Subcutaneous abdominal adipose tissue (tissue), 5 donors: ENCODE results near the gene MIOX.

Experiments used
- H3K27ac ChIP-seq: one replicate; pipeline ENCODE4 v1.7.0; 2013; ENCODE audit warnings: low read depth, mild to moderate bottlenecking, inconsistent platforms, low read length, moderate library complexity
- H3K27me3 ChIP-seq, 5 donors: one replicate each; pipeline ENCODE4 v1.7.0; 2013; ENCODE audit warnings: low read length in 5 of 5, inconsistent platforms in 1 of 5; ENCODE audit not compliant: control insufficient read depth in 5 of 5, insufficient read depth in 4 of 5
- H3K36me3 ChIP-seq, 5 donors: one replicate each; pipeline ENCODE4 v1.7.0; 2013; ENCODE audit warnings: low read length in 5 of 5; ENCODE audit not compliant: control insufficient read depth in 5 of 5, insufficient read depth in 5 of 5
- H3K4me1 ChIP-seq, 5 donors: one replicate each; pipeline ENCODE4 v1.7.0; 2013; ENCODE audit warnings: low read length in 5 of 5, mild to moderate bottlenecking in 3 of 5, moderate library complexity in 1 of 5; ENCODE audit not compliant: control insufficient read depth in 5 of 5, insufficient read depth in 5 of 5
- H3K4me3 ChIP-seq, 5 donors: one replicate each; pipeline ENCODE4 v1.7.0; 2013; ENCODE audit warnings: low read length in 5 of 5, low read depth in 1 of 5
- H3K9ac ChIP-seq, 5 donors: one replicate each; pipeline ENCODE4 v1.7.0; 2013; ENCODE audit warnings: low read length in 5 of 5, mild to moderate bottlenecking in 4 of 5, moderate library complexity in 3 of 5
- H3K9me3 ChIP-seq, 5 donors: one replicate each; pipeline ENCODE4 v1.7.0; 2013; ENCODE audit warnings: low read length in 5 of 5; ENCODE audit not compliant: control insufficient read depth in 5 of 5
- donor health status: healthy.
- donor health status: healthy.
- donor health status: healthy.
- donor health status: healthy.
- donor health status: healthy.

Gene MIOX

DNA sequence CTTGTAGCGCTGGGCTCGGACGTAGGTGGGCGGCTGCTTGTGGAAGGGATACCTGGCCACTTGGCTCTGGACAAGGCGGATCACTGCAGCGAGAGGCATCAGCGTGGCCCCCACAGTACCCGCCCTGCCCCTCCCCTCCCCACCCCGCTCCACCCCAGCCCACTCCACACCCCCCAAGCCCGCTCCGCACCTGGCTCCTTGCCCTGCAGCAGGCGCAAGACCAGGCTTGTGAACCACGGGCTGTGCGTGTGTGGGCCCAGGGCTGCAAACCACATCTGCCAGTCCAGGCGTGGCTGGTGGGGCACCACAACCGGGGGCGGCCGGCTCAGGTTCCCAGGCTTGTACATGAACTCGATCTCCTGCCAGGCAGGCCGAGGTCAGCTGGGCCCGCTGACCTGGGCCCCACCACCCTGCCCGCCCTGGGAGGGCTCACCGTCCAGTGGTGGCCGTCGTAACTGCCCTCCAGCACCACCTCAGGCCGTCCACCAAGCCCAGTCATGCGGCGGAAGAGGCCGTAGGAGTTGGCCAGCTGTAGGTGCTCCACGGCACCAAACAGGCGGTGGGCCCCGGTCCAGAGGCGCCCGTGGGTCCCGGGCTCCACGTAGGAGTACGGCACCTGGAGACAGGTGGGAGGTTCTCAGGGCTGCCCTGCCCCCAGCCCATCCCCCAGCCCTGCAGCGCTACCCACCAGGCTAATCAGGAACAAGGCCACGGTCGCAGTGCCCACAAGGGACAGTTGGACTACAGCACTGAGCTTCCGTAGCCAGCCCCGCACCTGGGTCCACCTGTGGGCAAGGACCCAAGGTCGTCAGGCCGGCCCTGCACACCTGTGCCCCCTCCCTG lies 17.9 kb downstream of the MIOX start:
- Histone ChIP-seq H3K9me3 (no peaks in the 10 kb centered on the region), H3K9ac (no peak overlapping the region), H3K27ac (no peak overlapping the region), H3K4me1 (peaks cover 0 to 29% (median 28%) of the 10 kb centered on the region in 5 donors), H3K36me3 (peaks cover 0 to 35% (median 34%) of the 10 kb centered on the region in 5 donors), H3K27me3 (no peaks in the 10 kb centered on the region), H3K4me3 (no peak overlapping the region)

DNA sequence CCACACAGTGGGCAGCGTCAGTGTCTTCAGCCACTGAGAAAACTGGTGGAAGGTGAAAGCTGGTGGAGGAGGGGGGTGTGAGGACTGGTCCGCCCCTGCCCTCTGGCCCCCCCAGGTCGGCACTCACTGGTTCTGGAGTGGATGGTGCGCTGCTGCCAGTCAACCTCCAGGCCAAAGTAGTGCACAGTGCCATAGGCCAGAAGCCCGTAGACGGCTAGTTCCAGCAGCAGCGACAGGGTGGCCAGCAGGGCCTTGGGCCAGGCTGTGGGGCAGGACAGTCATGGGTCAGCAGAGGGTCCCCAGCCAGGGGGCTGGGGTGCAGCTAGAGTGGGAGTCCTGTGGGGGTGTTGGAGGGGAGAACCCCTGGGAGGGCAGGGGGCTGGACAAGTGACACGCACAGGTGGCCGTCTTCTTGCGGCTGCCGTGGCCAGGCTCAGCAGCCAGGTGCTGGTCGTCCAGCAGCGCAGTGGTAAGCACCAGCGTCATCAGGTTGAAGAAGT lies 18.7 kb downstream of the MIOX start:
- Histone ChIP-seq H3K27ac (no peak overlapping the region), H3K36me3 (peaks cover 0 to 35% (median 34%) of the 10 kb centered on the region in 5 donors), H3K9me3 (no peaks in the 10 kb centered on the region), H3K4me3 (no peak overlapping the region), H3K27me3 (no peaks in the 10 kb centered on the region), H3K9ac (no peak overlapping the region), H3K4me1 (peaks cover 0 to 29% (median 28%) of the 10 kb centered on the region in 5 donors)

GRCh38 chr22:50505776-50506610 lies 19.3 kb downstream of the MIOX start:
- H3K9me3 ChIP-seq = no peaks in the 10 kb centered on the region
- peak overlapping the region in 2 of 5 donors; percentile 96 to 99 for H3K9ac ChIP-seq
- peaks cover 0 to 36% (median 35%) of the 10 kb centered on the region in 5 donors for H3K36me3 ChIP-seq
- H3K4me1 ChIP-seq = peaks cover 0 to 29% (median 28%) of the 10 kb centered on the region in 5 donors
- H3K27ac ChIP-seq = no peak overlapping the region
- H3K27me3 ChIP-seq = no peaks in the 10 kb centered on the region
- H3K4me3 ChIP-seq = peak overlapping the region in 3 of 5 donors; percentile 94 to 98 (median 97)

DNA sequence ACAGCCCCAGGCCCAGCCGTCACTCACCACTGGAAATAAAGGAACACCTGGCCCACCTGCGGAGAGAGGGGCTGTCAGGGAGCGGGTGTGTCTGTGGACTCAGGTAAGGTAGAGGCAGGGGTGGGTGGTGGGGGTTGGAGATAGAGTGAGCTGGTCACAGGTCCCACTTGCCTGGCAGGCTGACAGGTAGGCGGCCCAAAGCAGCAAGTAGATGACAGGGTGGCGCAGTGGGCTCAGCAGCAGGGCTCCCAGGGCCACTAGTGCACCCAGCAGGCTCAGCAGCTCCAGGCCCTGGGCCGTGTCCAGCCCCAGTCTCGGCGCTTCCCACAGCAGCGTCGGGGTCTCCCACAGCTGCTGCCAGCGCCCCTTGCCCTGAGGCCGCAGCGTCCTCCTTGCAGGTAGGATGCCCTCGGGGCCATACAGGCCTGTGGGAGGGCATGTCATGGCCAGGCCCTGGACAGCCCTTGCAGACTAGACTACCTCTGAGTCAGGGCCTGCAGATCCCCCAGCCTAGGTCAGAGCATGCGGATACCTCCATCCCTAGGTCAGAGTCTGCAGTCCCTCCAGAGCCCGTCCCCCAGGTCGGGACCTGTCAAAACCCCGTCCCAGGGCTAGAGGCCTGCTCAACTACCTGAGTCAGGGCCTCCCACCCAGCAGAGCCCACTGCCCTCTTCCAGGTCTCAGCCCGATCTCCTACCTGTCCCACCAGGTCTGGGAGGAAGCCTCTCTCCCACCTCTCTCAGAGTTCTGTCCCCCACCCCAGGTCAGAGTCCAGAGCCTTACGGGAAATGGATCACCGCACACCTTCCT lies 20.2 kb downstream of the MIOX start:
- Histone ChIP-seq H3K4me1 (peaks cover 0 to 29% (median 28%) of the 10 kb centered on the region in 5 donors), H3K9ac (peak overlapping the region; percentile 77 to 99 (median 89)), H3K27ac (peak overlapping the region; percentile 76), H3K9me3 (no peaks in the 10 kb centered on the region), H3K36me3 (peaks cover 0 to 36% (median 35%) of the 10 kb centered on the region in 5 donors), H3K4me3 (peak overlapping the region; percentile 87 to 98 (median 94)), H3K27me3 (no peaks in the 10 kb centered on the region)

- peak within 1 kb of the TSS; percentile 77 to 99 (median 89) for H3K9ac ChIP-seq
- H3K27me3 ChIP-seq = no peaks in the 10 kb centered on the region
- H3K4me1 ChIP-seq = peaks cover 0 to 29% (median 28%) of the 10 kb centered on the region in 5 donors
- H3K9me3 ChIP-seq = no peaks in the 10 kb centered on the region
- peak within 1 kb of the TSS; percentile 88 for H3K27ac ChIP-seq
- H3K4me3 ChIP-seq = peak within 1 kb of the TSS; percentile 87 to 98 (median 94)
- peaks cover 0 to 37% (median 30%) of the 10 kb centered on the region in 5 donors for H3K36me3 ChIP-seq
Measured at GRCh38 chr22:50507421-50507990, 20.8 kb downstream of the MIOX start, which contains the start of gene LMF2. Gene LMF2 (minus strand): TSS chr22:50507702. CDS start chr22:50507675, 27 bp downstream.

DNA sequence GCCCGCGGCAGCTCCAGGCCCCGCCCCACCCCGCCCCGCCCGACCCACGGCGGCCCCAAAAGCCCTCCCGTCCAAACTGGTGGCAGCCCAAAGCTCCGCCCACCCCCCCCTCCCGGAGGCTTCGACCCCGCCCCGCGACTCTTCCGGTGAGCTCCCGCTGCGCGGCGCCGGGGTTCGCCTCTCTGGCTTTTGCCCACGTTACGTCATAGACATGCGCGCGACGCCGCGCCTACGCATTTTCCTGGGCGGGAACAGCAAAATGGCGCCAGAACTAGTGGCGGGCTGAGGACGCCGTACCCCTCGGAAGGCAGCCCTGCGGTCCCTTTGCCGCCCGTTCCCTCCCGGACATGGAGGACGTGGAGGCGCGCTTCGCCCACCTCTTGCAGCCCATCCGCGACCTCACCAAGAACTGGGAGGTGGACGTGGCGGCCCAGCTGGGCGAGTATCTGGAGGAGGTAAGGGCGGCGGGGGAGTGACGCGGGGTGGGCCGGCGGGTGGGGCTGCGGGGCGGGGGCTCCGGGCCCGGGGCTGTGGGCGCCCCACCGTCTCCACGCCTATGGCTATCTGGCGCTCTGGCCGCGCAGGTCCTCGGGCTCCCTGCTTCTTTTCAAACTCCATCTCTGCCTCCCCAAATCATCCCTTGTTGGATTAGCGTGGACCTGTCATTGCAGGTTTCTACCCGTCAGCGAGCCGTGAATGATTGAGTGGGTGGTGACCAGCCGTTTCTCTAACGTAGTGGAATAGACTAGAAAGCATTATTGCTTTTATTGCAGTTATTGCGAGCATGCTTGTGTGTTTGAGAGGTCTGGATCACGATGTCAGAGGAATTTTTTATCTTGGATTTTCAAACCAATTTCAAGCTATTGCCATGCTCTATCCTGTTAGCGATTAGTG lies 21.6 kb downstream of the MIOX start, which contains the start of gene NCAPH2:
Gene NCAPH2, plus strand, starts transcription at position 234 of the 894 bp plus-strand sequence. Its CDS starts 114 bp downstream, at position 348.
- Histone ChIP-seq H3K36me3 (peaks cover 0 to 30% (median 23%) of the 10 kb centered on the region in 5 donors), H3K27ac (peak within 1 kb of the TSS; percentile 88), H3K4me3 (peak within 1 kb of the TSS; percentile 87 to 98 (median 94)), H3K9ac (peak within 1 kb of the TSS; percentile 77 to 99 (median 89)), H3K27me3 (no peaks in the 10 kb centered on the region), H3K4me1 (peaks cover 0 to 29% (median 28%) of the 10 kb centered on the region in 5 donors), H3K9me3 (no peaks in the 10 kb centered on the region)

DNA sequence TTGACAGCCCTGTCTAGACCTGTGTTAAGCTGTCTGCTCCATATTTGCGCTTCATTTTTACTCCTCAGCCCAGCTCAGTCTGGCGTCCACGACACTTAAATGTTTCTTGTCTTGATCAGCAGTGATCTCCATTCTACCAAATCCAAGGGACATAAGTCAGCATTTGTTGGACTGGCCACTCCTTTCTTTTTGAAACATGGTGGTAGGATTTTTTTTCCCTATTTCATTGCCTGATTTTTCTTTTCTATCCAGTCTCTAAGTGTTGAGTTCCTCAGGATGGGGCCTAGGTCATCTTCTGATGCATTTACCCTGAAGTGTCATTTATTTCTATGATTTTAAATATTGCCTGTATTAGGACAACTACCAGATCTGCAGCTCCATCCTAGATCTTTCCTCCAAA lies 22.2 kb downstream of the MIOX start:
- Histone ChIP-seq H3K27ac (peak overlapping the region; percentile 88), H3K4me1 (peaks cover 0 to 29% (median 28%) of the 10 kb centered on the region in 5 donors), H3K9ac (peak overlapping the region; percentile 59 to 75 (median 65)), H3K36me3 (peaks cover 0 to 25% (median 18%) of the 10 kb centered on the region in 5 donors), H3K27me3 (no peaks in the 10 kb centered on the region), H3K9me3 (no peaks in the 10 kb centered on the region), H3K4me3 (peak overlapping the region; percentile 68 to 91 (median 83))

- H3K9ac ChIP-seq = no peak overlapping the region
- peaks cover 0 to 30% (median 25%) of the 10 kb centered on the region in 5 donors for H3K36me3 ChIP-seq
- no peaks in the 10 kb centered on the region for H3K9me3 ChIP-seq
Measured at GRCh38 chr22:50513175-50513574, 26.5 kb downstream of the MIOX start.

More at GRCh38 chr22:50513175-50513574, 26.5 kb downstream of the MIOX start:
- peaks cover 0 to 14% (median 12%) of the 10 kb centered on the region in 5 donors for H3K4me1 ChIP-seq
- H3K27me3 ChIP-seq = no peaks in the 10 kb centered on the region
- no peak overlapping the region for H3K27ac ChIP-seq
- H3K4me3 ChIP-seq = no peak overlapping the region
